ENCODE measurements around the gene DTNB.

DTNB gene

GRCh38 chr2:25361261-25362048 is 311.9 kb downstream of the DTNB start:
- no peak for DNase-seq

GRCh38 chr2:25358836-25359235 is 314.5 kb downstream of the DTNB start:
- no peak for DNase-seq

- no peak for DNase-seq
These were observed 315.0 kb downstream of the DTNB start for GRCh38 chr2:25358249-25358815.

- no peak for DNase-seq
These were observed 317.3 kb downstream of the DTNB start for GRCh38 chr2:25356088-25356487.

GRCh38 chr2:25355270-25355669 is 318.1 kb downstream of the DTNB start:
- no peak for DNase-seq

GRCh38 chr2:25354116-25354515 is 319.3 kb downstream of the DTNB start:
- peak; percentile 68 for DNase-seq

- DNase-seq: no peak
These were observed 324.0 kb downstream of the DTNB start for GRCh38 chr2:25349397-25349796.

GRCh38 chr2:25347846-25348245 is 325.5 kb downstream of the DTNB start:
- no peak for DNase-seq

- DNase-seq: no peak
These were observed 326.1 kb downstream of the DTNB start for GRCh38 chr2:25347205-25347815.

GRCh38 chr2:25343187-25343825 is 330.1 kb downstream of the DTNB start:
- no peak for DNase-seq

GRCh38 chr2:25342372-25343186 is 330.8 kb downstream of the DTNB start:
- DNase-seq: peak; percentile 92

- DNase-seq: peak; percentile 75
These were observed 331.5 kb downstream of the DTNB start, which contains the start of gene DNMT3A for GRCh38 chr2:25341753-25342371. DNMT3A (minus strand) TSS chr2:25341925; CDS start chr2:25313984, 27,941 bp downstream.

GRCh38 chr2:25341011-25341727 is 332.2 kb downstream of the DTNB start:
- DNase-seq: peak; percentile 48

GRCh38 chr2:25340181-25340921 is 333.0 kb downstream of the DTNB start:
- peak; percentile 75 for DNase-seq

GRCh38 chr2:25339791-25340180 is 333.6 kb downstream of the DTNB start:
- DNase-seq: peak; percentile 77

- peak; percentile 67 for DNase-seq
These were observed 334.1 kb downstream of the DTNB start for GRCh38 chr2:25339211-25339674.

GRCh38 chr2:25338401-25338800 is 335.0 kb downstream of the DTNB start:
- DNase-seq: no peak

- no peak for DNase-seq
These were observed 335.5 kb downstream of the DTNB start for GRCh38 chr2:25337891-25338290.

GRCh38 chr2:25337276-25337675 is 336.1 kb downstream of the DTNB start:
- DNase-seq: no peak

GRCh38 chr2:25336383-25336841 is 337.0 kb downstream of the DTNB start:
- peak; percentile 35 for DNase-seq

- DNase-seq: peak; percentile 46
These were observed 337.4 kb downstream of the DTNB start for GRCh38 chr2:25335971-25336370.

Data from NCI-H82 (cell line).